ENCODE data around the gene CLTC.

Gene CLTC

DNA sequence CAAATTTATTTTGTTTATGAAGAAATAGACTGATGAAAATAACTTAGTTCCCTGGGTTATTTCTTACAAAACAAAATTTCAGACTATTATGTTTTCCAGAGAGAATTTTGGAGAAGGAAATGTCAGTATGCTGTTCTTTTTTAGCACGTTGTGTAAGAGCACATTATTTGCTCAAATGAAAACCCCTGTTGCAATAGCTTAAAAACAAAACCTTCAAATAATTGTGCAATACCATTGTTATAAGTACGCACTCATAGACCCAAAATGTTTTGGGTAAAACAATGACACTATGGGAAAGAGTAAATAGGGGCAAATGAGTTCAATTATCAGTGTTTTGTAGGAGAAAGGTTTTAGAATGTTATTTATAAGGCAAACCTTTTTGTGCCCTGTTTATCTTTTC is 106.0 kb downstream of the CLTC start:
- DNase-seq (ENCODE audit: low read depth in 2 of 2) = no peak

DNA sequence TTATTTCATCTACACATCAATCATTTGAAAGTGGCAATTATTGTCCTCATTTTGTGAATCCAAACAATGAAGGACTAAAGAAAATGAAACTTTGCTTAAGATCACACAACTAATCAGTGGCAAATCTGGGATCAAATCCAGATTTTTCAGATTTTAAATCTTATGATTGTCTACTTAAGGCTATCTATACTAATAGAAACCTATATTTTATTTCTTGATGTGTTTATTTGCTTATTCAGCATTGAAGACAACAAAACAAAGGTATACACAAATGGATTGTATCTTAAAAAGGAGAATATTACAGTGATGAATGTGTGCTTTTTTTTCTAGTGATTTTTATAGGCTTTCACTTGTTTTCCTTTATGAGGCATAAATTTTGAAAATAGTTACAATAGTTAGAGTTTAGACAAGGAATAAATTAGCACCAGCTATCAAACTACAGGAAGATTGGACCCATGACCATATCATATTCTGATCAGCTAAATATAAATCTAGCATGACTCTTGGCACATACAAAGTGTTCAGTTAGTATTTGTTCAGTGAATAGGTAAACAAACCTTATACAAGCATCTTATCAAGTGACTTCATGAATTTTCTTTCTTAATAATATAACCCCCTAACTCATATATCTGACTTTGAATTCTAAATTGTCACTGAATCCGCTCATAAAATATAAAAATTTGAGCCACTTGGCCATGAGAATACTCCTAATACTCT is 108.3 kb downstream of the CLTC start:
- no peak for DNase-seq (ENCODE audit: low read depth in 2 of 2)

DNA sequence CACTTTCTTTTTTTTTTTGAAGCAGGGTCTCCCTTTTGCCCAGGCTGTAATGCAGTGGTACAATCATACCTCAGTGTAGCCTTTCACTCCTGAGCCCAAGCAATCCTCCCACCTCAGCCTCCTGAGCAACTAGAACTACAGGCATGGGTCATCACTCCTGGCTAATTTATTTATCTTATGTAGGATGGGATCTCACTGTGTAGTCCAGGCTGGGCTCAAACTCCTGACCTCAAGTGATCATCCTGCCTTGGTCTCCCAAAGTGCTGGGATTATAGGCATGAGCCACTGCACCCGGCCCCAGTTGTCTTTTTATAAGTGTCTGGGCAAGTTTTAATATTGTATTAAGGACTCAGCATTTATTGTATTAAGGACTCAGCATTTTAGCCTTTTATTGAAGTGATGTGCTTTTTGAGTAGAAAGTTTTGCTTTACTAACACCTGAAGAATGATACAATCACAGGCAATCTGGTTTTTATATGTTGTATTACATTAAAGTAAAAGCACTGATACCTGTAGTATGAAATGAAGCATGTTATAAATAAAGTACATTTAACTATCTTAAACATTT is 110.7 kb downstream of the CLTC start:
- no peak for DNase-seq (ENCODE audit: low read depth in 2 of 2)

GRCh38 chr17:59733697-59734096 is 114.0 kb downstream of the CLTC start:
- DNase-seq (ENCODE audit: low read depth in 2 of 2) = no peak

DNA sequence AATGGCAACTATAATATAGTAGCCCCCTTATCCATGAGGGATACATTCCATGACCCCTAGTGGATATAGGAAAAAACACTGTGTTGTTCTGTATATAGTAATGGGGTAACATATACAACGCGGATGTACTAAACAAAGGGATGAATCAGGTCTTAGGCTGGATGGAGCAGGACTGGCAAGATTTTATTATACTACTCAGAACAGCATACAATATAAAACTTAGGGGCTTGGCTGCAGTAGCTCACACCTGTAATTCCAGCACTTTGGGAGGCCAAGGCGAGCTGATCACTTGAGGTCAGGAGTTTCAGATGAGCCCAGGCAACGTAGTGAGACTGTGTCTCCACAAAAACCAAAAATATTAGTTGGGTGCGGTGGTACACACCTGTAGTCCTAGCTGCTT is 114.5 kb downstream of the CLTC start:
- no peak for DNase-seq (ENCODE audit: low read depth in 2 of 2)

DNA sequence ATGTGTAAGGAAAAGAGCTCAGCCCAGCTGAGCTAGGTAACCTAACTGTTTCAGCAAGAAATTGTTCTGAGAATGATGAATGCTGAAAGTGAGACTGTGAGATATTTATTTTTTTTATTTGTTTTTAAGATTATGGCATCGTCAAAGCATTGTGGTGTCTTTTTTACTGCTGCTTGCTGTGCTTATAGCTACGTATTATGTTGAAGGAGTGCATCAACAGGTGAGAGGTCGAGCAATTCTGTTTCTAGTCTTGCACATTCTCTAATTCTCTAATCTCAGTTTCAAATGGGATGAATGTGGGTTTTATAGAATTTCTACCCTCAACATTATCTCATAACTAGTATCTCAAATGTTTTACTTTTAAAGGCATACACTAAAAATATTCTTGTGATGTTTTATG is 117.6 kb downstream of the CLTC start:
- no peak for DNase-seq (ENCODE audit: low read depth in 2 of 2)

DNA sequence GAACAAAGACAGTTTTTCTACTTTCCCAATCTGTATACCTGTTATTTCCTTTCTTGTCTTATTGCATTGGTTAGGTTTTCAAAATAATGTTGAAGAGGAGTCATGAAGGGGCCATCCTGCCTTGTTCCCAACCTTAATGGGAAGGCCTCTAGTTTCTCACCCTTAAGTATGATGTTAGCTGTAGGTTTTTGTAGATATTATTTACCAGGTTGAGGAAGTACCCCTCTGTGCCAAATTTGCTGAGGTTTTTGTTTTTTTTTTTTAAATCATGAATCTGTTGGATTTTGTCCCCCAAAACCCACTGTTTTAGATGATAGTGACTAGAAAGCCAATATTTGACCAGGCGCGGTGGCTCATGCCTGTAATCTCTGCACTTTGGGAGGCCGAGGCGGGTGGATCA is 124.1 kb downstream of the CLTC start:
- no peak for DNase-seq (ENCODE audit: low read depth in 2 of 2)

- no peak for DNase-seq (ENCODE audit: low read depth in 2 of 2)
Measured at GRCh38 chr17:59745040-59745439, 125.3 kb downstream of the CLTC start.

All from activated CD8-positive, alpha-beta memory T cell treated with anti-CD3 and anti-CD28 coated beads for 4 hours (primary cell).